HG03175 (cell line): ENCODE measurements around the gene ATF6.

ENCODE experiments used
- ATAC-seq: cut with Tn5 transposase; IDR thresholded peaks from one replicate; pipeline ENCODE4 v1.9.1; 2021; ENCODE audit warnings: mild to moderate bottlenecking, moderate library complexity; ENCODE audit not compliant: unreplicated experiment

Gene ATF6

DNA sequence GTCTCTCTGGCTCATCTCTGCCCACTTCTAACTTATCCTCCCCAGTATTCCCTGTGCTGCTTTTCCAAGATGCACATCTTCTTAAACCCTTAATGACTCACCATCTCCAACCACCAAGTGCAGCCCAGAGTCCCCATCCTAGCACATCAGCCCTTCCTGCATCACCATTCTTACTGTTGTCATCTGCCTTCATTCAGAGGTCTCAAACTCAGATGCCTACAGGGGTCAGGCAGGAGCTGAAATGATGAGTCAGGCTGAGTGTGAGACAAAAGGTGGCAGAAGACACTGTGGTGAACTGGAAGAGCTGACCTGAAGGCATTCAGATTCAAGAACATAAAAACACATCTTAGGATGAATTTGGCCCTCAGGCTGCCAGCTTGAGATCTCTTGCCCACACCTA lies 223.0 kb downstream of the ATF6 start:
- ATAC-seq, result no peak

DNA sequence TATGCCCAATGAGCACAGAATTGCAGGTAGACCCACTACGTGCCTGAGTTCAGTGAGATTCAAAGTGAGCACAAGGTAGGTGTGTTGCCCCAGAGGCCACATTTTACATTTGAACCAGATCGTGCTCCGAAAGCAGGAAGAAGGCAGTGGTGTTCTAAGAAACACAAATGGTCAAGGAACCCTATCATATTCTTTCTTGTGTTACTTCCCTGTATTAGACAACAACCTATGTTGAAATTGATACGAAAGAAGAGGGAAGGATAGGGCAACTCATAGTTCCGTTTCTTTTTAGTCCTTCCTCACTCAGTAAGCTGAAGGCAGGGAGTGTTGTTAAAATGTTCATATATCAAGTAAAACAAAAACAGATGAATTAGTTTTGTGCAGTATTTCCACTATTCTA lies 223.7 kb downstream of the ATF6 start:
- no peak for ATAC-seq

DNA sequence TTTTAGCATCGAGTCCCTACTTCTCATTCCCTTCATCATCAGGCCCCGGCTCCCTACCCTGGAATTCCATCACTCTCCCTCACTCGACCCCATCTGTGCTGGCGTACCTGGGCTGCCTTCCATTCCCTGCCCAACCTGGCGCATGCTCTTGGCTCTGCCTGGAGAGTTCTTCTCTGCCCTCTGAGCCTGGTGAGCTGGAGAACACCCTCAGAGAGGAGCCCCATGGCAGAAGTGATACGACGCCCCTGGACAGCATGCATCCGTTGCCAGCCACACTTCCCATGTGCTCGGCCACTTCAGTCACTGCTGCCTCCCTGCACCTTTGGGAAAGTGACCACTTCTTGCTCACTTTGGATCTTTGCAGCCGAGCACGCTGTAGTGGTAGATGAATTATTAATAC lies 227.5 kb downstream of the ATF6 start:
- no peak for ATAC-seq

DNA sequence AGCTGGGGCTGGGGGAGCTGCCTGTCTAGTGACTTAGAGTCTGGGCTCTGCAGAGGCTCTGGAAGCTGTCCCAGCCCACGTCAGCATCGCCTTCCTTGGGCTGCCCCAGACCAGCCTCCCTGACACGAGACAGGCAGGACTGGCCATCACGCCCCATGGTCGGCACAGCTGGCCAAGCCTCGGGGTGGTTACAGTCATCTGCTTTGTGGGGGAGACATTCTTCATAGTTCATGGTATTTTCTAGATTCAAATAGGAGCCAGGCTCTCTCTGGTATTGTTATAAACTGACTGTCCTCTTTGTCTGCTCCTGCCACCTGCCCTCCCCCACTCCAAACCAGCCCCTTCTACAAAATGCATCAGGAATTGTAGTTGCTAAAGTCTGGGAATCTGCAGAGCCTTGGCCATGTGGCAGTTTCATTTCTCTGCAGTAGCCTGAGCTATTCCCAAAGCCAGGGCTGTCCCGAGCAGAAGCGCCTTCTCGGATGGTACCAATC lies 228.1 kb downstream of the ATF6 start:
- no peak for ATAC-seq

DNA sequence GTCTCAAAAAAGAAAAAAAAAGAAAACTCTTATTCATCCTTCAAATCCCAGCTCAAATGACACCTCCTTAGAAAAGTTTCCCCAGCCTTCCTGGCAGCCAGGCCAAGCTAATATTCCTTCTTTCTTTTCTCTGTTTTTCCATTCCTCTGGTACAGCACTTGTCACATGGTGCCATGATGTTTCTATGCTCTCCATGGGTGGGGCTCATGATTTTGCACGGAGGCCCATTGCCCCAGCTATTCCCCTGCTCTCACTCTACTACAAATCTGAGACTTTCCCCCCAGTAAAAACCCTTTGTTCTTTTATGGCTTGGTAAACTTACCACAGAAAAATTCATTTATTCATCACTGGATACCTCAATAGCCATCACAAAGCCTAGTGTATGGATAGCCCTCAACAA lies 231.0 kb downstream of the ATF6 start:
- no peak for ATAC-seq

DNA sequence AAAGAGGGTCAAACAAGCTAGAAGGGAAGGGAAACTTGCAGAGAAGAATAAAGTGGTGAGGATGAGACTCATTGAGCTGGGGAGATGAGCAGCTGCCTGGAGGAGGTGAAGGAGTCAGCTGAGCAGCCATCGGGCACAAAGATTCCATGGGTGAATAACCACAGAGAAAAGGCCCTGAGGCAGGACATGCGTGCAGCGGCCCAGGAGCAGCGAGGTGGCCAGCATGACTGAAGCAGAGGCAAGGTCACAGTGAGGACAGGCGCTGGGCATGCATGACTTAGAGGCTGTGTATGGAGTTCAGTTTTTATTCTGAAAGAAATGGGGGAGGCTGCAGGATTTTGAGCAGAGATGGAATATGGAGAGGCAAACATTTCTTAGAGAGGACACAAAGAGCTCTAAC lies 232.7 kb downstream of the ATF6 start:
- no peak for ATAC-seq

DNA sequence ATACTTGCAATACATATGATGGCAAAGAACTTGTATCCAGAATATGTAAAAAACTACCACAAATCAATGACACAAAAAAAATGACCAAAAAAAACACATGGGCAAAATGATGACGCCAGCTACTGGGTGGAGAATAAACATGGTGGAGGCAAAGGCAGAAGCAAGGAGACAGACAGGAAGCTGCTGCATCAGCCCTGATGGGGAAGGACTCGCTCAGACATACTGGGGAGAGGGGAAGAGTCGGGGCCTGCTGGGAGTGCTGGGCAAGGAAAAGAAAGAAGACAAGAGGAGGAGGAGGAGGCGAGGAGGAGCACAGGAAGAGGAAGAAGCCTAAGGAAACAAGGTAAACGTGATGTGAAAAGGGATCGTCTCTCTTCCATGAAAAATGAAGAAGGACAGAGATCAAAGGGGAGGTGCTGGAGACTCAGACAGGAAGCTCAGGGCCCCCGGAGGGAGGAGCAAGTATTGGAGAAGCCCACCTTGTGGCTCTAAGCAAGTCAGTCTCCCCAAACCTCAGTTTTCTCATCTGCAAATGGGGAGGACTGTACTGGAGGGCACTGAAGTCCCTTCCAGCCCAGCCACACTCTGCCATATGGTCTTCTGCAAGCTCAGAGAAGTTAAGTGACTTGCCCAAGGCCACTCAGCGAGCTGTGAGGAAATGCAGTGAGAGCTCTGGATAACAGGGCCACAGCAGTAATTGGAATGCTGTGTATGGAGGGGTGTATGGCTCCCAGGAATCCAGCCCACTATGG lies 233.4 kb downstream of the ATF6 start:
- ATAC-seq, result no peak

DNA sequence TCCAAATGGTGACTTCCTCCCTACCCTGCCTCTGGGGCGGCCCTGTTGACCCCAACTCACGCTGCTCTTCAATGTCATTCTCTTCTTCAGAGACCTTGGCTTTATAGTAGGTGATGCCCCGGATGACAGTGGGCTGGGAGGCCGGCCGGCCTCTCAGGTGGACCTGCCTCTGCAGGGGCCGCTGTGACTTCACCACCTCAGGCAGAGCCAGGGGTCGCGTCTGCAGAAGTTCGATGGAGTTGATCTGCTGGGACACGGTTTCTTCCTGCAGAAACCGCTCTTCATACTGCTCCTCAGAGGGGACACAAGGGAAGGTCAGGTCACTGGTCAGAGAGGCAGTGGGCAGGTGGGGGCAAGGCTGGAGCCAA lies 233.9 kb downstream of the ATF6 start:
- no peak for ATAC-seq

DNA sequence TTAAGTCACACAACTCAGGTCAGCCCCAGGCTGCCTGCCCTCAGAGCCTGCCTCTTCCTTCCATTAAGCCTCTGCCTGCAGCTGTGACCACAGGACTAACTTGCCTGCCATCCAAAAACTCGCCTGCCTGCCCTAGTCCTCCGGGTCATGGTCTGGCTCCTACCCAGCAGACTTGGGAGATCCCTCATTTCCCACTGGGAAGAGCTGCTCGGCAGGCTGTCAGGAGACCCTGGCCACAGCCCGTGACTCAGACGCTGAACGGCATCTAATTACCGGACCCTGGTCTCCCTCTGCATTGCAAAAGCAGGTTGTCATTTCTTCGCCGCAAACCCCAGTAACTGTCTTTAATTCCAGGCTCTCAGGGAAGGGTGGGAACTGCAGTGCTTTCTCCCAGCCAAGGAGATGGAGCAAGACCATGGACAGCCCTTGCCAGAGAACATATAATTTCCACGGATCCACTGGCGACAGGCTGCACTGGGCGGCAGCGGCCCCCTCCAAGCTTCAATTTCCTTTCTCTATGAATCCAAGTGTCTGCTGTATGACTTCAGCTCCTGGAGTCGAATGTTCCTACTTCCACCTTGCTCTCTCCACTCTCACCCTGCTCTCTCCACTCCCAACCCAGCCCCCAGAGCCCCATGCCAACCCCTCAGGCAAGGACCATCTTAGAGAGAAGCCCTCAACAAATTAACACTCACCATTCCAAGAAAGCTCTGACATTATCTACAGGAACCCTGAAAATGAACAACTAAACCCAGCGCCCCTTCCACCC lies 237.1 kb downstream of the ATF6 start:
- no peak for ATAC-seq

DNA sequence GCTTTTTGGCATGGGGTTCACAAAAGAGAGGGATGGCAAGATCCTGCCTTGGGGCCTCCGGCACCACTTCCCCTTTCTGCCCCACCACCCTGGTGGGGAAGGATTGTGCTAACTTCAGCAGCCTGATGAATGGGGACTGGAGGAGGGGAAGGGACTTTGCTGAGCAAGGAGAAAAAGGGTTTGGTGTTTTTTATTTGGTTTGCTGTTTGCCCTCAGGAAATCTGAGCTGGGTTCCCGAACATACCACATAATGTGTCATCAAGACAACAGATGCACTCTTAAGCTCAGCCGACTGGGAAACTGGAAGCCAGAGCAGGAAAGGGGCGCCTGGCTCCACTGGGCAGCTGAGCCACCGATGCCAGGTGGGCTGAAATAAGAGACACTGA lies 237.7 kb downstream of the ATF6 start:
- ATAC-seq, result no peak

DNA sequence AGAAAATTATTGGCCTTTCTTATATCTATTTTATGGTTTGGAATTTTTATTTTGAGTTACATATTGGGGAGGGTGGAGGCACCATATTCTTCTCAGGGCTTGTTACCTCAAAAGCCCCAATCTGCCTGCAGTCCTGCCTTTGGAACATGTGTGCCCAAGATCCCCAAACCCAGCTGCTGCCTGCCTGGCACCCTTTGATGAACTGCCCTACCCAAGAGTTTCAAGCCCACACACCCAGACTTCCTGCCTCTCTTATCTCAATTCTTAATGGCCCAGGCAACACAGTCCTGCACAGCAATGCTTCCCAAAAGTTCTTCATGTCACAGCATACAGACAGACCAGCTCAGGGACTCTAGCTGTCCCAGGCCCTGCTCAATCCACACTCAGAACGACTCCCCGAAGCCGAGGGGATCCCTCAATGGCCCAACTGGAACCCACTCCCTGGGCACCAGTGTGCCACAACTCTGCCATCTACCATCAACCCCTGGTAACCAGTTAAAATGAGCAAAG lies 238.4 kb downstream of the ATF6 start:
- ATAC-seq, result no peak

DNA sequence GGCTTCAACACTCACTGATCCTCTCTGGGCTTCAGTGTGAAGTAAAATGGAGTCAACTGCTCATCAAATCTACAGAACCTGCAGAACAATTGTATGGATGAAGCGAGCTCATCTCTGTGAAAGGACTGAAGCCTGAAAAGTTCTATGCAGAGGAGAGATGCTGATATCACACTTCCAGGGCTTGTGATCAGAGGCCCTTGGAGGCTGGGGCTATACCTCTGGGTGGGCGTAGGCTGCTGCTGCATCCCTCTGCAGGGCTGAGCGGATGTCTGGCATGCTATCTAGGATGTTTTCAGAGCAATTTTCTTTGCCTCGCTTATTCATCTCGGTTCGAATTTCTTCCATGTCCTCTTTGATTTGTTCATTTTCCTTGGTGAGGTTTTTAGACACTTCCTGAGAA lies 240.0 kb downstream of the ATF6 start:
- no peak for ATAC-seq

DNA sequence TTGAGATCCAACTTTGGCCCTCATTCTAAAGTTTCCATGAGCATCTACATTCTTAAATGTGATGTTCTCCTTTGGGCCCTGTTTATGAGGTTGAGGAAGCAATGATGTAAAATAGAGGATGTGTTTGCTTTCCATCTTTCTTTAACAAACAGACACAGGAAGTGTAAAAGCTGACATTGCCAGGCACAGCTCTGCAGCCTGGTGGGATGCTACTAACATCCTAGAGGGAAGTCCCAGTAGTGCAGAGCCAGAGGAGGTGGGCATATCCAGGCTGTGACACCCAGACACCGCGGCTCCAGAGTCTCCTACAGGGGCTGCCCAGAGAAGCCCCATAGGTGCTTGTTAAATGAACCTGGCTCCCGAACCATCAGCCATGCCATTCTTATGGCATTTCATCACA lies 241.3 kb downstream of the ATF6 start:
- no peak for ATAC-seq

DNA sequence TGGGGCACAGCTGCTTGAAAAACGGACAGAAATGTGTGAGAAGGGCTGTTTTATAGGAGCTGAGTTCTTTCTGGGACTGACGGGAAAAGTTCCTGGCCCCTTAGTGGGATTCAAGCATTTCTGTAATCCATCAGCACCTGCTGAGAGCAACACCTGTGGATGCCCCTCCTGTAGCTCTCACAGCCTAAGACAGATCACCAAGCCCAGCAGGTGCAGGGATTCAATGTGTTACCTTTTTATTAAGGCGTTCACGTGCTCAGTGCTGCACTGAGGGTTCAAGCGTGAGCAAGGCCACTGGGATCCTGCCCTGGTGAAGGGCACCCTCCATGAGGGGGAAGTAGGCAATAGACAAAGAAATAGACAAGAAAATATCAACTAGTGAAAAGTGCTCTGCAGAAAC lies 242.7 kb downstream of the ATF6 start:
- ATAC-seq, result no peak

DNA sequence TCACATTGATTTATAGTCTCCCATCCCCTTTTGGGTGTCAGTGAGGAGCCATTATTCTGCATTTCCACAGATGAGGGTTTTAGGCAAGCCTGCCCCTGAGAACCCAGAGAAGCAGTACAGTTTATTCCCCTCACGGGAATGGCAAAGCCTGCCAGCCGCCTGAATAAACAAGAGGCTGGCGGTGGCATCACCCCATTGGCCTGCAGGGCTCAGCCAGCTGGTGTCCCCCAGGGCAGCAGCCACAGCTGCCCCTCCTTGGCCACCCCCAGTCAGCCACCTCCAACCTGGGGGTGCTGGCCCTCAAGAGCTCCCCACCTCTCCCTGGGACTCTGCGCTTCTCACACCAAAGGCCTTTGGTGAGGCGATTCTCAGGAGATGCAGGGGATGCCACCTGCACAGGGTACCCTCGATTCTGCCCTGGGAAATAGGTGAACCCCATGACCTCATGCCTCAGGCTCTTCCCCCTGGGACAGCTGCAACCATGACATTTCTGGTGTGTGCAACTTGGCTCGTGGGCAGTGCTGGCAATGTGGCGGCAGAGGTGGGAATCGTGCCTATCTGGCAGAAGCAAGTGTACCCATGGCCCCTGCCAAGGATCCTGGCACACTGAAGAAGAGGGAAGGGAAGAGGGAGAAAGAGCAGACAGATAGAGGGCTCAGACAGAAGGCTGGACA lies 243.5 kb downstream of the ATF6 start:
- no peak for ATAC-seq

DNA sequence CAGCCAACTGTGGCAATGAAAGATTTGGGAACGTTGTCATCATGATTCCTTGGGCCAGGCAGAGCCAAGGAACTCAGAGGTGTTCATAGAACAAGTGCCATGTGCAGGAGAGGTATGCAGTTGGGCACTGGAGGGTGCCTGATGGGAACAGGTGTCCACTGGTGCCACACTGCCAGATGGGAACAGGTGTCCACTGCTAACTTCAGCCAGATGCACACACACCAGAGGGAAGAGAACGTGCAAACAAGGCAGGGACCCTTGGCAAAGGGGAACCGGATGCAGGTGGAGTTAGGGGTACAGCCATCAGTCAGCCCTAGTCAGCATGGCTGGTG lies 244.0 kb downstream of the ATF6 start:
- no peak for ATAC-seq

DNA sequence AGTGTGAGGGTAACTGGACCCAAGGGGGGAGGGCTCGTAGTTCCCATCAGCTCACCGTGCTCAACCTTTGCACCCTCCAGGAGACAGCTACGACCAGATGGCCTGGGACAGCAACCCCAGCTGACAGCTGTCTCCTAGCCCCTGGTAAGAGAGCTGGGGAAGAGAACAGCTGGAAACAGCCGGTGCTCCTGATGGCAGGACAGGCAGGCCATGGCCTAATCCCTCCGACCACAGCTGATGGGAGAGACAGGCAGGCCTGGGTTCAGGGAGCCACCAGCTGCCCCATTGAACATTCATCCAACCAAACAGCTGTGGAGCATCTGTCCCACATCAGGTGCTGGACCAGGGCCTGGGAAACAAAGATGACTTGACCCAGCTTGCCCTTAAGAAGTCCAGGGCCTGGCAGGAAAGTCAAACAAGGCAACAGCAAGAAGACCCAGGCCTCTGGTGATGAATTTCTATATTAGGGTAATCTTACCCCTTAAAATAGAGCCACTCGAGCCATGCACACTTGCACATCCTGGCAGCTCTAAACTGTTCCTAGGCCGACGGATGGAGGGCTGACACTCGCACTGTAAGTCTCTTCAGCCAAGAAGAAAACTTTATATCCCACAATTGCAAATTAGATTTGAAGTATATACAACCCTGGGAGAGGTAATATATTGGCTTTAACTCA lies 245.4 kb downstream of the ATF6 start:
- ATAC-seq, result no peak

DNA sequence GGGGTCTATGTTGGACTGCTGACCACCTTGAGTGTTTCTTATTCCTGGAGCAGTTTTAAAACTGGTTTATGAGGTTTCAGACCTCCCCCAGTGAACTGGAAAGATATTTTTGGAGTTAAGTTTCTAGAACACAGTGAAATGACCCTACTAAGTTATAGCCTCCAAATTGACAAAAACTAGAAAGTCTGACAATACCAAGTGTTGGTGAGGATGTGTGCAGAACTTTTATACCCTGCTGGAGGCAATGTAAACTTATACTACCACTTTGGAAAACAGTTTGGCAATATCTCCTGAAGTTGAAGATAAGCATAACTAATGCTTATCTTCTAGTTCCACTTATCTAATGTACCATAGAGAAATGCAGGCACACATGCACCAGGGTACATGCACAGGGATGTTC lies 247.2 kb downstream of the ATF6 start:
- ATAC-seq, result no peak
